Fibroblast of pulmonary artery (primary cell): ENCODE measurements around the gene CARD14.

Source experiments
- DNase-seq: peaks from one replicate; pipeline ENCODE4 v3.0.0-alpha.2; 2010; ENCODE audit warnings: low read depth
- H3K4me3 ChIP-seq: replicated peaks from 2 replicates; pipeline ENCODE4 v1.5.1; 2011; ENCODE audit warnings: low read depth, mild to moderate bottlenecking, control low read depth, low read length, moderate library complexity
- CTCF ChIP-seq: IDR thresholded peaks from 2 replicates; pipeline ENCODE4 v1.5.1; 2011; ENCODE audit warnings: mild to moderate bottlenecking, control low read depth, low read length, inconsistent platforms; ENCODE audit errors: missing control alignments

CARD14 gene

DNA sequence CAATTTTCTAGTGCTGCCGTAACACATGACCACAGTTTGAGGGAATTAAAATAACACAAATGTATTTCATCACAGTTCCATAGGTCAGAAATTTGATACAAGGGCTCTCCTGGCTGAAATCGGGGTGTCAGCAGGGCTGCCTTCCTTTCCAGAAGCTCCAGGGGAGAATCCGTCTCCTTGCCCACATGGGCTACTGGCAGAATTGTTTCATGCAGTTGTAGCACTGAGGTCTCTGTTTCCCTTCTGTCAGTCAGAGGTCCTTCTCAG lies 43.4 kb upstream of the CARD14 start:
- H3K4me3 ChIP-seq, result no peak overlapping the region
- no peak for TF ChIP-seq CTCF
- no peak for DNase-seq

- no peak overlapping the region for H3K4me3 ChIP-seq
- no peak for TF ChIP-seq CTCF
- peak; percentile 22 for DNase-seq
Observed at GRCh38 chr17:80129006-80129565, 40.7 kb upstream of the CARD14 start.

DNA sequence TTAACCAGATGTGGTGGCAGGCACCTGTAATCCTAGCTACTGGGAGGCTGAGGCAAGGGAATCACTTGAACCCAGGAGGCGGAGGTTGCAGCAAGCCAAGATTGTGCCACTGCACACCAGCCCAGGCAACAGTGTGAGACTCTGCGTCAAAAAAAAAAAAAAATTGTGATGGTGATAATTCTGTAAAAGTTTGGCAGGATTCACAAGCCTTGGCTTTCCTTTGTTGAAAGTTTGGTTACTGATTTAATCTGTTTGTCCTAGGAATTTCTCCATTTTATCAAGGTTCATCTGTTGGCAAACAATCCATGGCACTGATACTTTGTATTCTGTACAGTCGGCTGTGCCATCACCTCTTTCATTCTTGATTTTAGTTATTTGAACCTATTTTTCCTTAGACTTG lies 38.8 kb upstream of the CARD14 start:
- TF ChIP-seq CTCF, result no peak
- DNase-seq, result no peak
- H3K4me3 ChIP-seq, result no peak overlapping the region

DNA sequence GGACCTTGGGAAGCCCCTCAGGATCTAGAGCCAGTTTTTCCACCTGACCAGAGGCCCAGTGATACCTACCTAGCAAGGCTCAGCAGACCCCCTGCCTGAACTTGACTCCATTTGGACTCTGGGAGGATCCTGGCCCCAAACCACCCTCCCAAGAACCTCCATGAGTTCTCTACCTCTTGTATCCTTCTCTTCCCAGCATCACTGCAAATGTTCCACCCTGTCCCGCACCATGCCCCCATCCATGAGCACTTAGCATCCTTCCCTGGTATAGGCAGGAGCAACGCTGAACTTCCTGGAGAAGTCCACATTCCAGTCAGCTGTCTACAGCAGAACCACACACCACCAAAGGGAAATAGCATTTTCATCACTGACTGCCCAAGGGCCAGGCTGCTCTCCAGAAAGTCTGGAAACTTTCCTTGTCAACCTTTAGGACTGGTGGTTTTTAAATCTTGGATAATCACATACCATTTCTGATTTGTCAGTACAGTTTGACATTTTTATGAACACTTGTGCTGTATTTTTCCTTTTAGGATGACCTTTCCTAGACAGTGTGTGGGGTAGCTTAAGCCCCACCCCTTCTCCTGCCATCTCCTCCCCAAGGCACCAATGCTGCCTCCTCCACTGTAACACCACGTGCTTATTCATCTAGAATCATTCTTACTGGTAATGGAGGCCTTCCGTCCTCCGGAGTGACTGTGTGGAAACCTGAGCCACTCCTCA lies 36.8 kb upstream of the CARD14 start:
- no peak for TF ChIP-seq CTCF
- no peak for DNase-seq
- H3K4me3 ChIP-seq, result no peak overlapping the region

GRCh38 chr17:80133626-80133970 lies 36.2 kb upstream of the CARD14 start:
- TF ChIP-seq CTCF, result no peak
- DNase-seq, result no peak
- H3K4me3 ChIP-seq, result no peak overlapping the region

DNA sequence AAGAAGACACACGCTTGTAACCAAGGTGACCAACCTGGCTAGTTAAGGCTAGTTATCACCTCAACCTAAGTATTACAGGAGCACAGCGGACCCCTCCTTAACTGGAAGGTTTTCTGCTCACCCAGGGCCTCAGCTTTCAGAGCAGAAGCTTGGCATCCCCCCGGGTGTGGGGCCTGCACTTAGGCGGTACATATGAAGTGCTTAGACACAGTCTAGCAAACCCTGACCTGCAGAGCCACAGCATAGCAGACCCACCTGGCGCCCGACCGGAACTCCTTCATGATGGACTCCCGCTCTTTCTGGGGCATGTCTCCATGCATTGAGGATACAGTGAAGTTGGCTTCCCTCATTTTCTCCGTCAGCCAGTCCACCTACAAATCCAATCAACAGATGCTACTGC lies 32.7 kb upstream of the CARD14 start:
- no peak for DNase-seq
- H3K4me3 ChIP-seq, result no peak overlapping the region
- no peak for TF ChIP-seq CTCF

GRCh38 chr17:80138856-80139426 lies 30.9 kb upstream of the CARD14 start:
- no peak overlapping the region for H3K4me3 ChIP-seq
- DNase-seq, result no peak
- TF ChIP-seq CTCF, result no peak
